ENCODE results near the gene HS3ST3A1.

The HS3ST3A1 gene

DNA sequence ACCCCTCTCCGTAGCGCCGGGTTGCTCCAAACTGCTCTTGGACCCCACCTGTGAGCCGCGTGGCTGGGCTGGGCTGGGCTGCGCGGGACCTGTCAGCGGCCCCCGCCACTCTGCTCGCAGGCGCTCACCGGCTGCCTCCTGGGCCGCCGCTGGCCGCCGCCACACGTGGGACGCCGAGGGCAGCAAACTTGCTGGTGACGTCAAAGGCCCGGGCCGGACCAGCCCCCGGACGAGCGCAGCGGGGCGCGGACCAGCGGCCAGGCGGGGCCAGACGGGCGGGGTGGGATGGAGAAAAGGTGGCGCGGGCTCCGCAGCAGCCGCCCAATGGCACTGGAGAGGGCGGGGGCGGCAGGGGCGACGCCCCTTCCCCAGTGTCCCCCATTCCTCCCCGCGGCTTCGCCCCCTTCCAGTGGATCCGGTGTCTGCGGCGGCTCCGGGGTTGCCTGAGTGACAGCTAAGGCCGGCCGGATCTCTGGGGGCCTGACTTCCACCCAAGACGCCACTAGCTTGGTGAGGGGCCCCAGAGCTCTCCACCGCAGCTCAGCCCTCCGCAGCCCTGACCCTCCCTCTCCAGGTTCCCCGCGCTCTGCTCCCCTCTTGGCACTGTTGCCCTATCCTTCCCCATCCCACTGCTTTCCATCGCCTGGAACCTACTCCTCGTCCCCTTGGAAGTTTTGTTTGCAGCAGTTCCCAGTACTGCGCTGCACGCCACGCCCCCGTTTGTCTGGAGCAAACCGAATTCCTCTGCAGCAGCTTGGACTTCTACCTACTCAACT is at the start of gene HS3ST3A1:
Gene HS3ST3A1 (minus strand): TSS at position 154 of the 776 bp plus-strand sequence. CDS start 800 bp downstream, outside the sequence.
- no peak for DNase-seq (ENCODE audit: low read depth, low spot score)

- no peak for DNase-seq (ENCODE audit: low read depth, low spot score)
Measured at GRCh38 chr17:13650096-13650675, 48.5 kb upstream of the HS3ST3A1 start.

- no peak for DNase-seq (ENCODE audit: low read depth, low spot score)
Measured at GRCh38 chr17:13647543-13648021, 45.9 kb upstream of the HS3ST3A1 start.

DNA sequence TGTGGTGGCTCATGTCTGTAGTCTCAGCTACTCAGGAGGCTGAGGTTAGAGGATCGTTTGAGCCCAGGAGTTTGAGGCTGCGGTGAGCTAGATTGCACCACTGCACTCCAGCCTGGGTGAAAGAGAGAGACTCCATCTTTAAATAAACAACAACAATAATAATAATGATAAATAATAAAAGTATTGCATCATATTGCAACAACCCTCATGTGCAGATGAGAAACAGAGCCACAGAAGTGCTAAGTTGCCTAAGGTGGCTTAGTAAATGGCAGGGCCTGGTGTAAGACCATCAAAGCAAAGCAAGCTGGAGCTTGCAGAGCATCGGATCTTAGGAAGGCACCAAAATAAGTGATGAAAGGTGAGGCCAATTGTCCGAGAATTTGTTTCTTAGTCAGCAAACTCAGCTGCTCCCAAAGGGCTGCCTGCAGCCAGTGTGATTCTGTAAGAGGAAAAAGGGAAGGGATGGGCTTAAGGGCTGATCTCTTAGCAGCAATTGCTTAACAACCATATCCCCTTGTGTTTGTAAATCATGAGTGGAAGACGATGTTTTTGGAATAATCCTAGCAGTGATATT is 45.3 kb upstream of the HS3ST3A1 start:
- DNase-seq (ENCODE audit: low read depth, low spot score), result no peak

- DNase-seq (ENCODE audit: low read depth, low spot score), result no peak
Measured at GRCh38 chr17:13646411-13646810, 44.7 kb upstream of the HS3ST3A1 start.

- no peak for DNase-seq (ENCODE audit: low read depth, low spot score)
Measured at GRCh38 chr17:13643180-13643579, 41.5 kb upstream of the HS3ST3A1 start.

DNA sequence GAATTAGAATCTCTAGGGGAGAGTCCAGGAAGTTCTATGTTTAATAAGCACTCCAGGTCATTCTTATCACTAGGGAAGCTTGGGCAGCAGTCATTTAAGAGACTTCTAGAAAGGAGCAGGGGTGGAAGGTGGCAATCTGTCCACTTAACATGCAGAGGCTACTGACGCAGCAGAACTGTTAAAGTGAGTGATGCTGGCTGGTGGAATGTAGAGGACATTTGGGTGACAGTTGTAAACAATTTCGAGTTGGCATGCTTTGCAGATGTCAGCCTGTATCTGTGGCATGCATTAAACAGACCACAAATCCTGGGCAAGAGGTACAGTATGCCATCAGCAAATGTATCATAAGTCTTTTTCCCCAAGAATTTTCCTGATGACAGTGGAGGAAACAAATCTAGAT is 40.5 kb upstream of the HS3ST3A1 start:
- no peak for DNase-seq (ENCODE audit: low read depth, low spot score)

DNA sequence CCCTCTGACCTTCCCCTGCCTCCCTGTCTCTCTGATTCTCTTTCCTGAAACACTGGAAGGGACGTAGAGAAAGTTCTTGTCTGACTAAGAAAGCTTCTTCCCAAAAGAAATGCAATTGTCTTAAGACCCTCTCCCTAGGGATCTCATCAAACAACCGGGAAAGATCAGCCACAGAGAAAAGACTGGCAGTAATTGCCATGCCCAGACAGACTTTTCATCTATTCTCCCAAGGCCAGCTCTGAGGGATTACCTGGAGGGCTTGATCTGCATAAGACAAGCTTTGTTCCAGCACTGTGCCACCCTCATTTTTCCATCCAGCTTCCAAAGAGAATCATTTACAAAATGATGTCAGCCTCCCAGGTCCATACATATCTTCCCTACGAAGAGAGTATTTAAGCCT is 38.8 kb upstream of the HS3ST3A1 start:
- no peak for DNase-seq (ENCODE audit: low read depth, low spot score)

DNA sequence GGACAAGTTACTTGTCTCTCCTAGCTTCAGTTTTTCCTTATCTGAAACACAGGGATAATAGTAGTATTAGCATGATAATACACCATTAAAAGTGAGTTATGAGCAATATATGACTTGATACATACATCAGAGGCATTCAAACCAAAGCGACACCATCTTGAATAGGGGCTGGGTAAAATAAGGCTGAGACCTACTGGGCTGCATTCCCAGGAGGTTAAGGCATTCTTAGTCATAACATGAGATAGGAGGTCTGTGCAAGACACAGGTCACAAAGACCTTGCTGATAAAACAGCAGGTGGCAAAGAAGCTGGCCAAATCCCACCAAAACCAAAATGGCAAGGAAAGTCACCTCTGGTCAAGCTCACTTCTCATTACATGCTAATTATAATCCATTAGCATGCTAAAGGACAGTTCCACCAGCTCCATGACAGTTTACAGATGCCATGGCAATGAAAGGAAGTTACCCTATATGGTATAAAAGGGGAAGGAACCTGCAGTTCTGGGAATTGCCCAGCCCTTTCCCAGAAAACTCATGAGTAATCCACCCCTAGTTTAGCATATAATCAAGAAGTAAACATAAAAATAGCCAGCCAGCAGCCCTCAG is 37.2 kb upstream of the HS3ST3A1 start:
- no peak for DNase-seq (ENCODE audit: low read depth, low spot score)

DNA sequence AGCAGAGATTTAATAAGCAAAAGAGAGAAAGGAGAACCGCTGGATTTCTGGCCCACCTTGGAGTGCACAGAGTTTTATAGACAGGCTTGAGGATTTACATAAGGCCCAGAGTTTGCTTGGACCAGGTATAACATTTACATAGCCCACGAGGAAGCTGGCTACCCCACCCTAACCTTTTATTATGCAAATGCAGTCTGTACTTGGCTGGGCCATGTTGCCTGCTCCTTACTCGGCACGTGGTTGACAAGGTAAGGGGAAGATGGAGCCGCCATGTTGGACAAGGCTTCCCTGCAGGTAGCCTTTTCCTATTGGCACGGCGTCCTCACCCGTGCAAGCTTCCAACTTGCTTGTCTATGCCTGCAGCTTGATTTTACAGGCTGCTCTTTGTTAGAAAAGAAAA is 35.2 kb upstream of the HS3ST3A1 start:
- no peak for DNase-seq (ENCODE audit: low read depth, low spot score)

DNA sequence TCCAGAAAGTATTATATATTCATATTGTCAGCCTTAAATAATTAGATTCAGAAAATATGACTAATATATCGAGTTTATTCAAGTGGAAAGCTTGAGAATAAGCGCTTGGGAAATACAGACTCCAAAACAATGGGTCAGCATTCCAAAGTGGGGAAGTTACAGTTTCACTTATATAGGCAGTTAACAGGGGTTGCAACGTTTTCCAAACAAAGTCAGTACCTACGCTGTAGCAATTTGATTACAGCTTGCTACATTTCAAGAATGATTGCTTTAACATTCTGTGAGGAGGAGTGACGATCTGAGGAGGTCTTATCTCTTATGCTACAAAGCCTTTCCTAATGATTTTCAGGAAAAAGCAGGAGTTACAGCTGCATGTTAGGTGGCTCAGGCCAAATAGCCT is 34.2 kb upstream of the HS3ST3A1 start:
- DNase-seq (ENCODE audit: low read depth, low spot score), result no peak

- no peak for DNase-seq (ENCODE audit: low read depth, low spot score)
Measured at GRCh38 chr17:13634021-13634420, 32.3 kb upstream of the HS3ST3A1 start.

DNA sequence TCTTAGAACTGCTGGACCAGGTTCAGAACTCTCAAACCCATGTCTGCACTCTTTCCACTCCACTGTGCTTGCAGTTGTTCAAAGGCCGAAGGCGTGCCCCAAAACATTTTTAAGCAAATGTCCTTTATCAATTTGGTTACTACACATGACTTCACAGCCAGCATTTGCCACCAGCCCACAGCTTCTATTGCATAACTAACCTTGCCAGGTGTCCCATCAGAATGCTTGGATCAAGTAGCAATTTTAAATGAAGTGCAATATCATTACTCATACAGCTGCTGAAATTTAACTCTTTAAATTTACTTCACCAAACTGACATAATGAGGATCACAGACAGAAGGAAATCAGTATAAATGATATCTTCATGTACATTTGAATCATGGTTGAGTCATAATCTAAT is 29.8 kb upstream of the HS3ST3A1 start:
- DNase-seq (ENCODE audit: low read depth, low spot score), result no peak

GRCh38 chr17:13626703-13627102 is 25.0 kb upstream of the HS3ST3A1 start:
- peak; percentile 12 for DNase-seq (ENCODE audit: low read depth, low spot score)

GRCh38 chr17:13619462-13619861 is 17.7 kb upstream of the HS3ST3A1 start:
- no peak for DNase-seq (ENCODE audit: low read depth, low spot score)

DNA sequence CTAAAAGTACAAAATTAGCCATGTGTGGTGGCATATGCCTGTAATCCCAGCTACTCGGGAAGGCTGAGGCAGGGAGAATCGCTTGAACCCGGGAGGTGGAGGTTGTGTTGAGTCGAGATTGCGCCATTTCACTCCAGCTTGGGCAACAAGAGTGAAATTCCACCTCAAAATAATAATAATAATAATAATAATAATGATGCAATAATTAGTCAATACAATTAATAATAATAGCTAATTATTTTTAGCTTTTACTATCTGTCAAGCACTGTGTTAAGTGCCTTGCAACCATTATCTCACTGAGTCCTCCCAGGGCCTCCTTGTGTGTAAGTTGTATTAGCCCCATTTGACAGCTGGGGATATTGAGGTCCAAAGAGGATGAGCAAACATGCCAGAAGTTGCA is 14.3 kb upstream of the HS3ST3A1 start:
- DNase-seq (ENCODE audit: low read depth, low spot score), result no peak

DNA sequence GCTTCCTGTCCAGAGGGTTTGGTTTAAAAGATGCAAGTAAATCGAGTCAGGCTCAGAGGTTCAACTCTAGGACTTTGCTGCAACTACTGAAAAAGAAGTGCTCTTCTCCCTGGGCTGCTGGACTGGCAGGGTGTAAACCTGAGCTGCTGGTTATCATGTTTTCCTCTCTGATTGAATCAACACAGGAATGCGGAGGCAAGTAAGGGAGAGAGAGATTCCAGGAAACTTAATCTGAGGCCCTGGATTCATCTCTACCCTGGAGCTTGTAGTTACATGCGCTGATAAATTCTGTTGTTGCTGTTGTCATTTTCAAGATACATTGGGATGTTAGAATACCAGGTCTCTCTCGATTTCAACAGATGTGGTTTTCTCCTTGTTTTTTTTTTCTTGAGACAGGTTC is 8.2 kb upstream of the HS3ST3A1 start:
- DNase-seq (ENCODE audit: low read depth, low spot score), result no peak

DNA sequence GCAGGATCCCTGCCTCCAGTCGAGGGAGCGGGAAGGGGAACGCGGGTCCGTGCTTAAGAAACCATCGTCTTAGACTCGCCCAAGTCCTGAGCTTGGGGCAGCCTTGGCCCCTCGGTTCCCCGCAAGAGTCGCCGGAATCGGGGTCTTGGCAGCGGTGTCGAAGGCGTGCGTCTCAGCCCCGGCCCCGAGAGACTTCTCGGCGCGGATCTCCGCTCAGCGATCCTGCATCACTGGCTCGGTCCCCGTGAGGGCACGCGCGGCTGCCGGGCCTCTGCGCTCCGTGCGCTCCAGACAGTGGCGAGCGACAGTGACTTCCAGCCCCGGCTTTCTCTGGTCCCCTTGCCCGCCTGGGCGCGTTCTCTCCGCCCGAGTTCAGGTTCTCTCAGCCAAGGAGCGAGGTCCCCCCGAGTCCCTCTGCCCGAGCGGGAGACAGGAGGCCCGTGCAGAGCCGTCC is 380 bp downstream of the HS3ST3A1 start:
- DNase-seq (ENCODE audit: low read depth, low spot score), result no peak

DNA sequence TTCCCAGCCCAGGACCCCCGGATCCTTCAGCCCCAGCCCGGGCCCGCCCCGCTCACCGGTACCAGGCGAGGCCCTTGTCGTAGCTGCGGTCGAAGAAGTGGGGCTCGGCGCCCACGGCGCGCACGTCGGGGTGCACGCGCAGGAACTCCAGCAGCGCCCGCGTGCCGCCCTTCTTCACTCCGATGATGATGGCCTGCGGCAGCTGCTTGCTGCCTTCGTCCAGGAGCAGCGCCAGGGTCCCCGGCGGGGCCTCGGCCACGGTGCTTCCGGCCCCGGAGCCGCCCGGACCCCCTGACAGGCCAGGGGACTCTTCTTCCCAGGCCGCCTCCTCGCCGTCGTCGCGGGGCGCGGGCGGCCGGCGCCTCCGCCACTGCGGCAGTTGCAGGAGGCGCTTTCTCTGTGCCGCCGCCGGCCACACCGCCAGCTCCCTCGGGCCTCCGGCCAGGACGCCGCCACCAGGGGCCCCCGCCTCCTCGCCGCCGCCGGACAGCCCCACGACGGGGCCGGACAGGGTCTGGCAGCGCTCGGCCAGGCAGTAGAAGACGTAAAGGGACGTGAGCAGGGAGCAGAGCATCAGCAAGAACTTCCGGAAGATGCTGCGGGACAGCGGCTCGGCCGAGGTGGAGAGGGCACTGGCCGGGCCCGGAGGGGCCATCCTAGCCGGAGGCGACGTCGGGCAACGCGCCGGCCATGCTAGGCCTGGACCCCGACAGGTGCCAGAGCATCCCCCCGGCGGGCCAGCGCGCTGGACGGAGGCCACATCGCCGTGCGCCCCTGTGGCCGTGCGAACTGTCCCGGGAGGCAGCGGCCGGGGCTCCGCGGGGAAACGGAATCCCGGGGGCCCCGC is 1.0 kb downstream of the HS3ST3A1 start:
- DNase-seq (ENCODE audit: low read depth, low spot score), result no peak

DNA sequence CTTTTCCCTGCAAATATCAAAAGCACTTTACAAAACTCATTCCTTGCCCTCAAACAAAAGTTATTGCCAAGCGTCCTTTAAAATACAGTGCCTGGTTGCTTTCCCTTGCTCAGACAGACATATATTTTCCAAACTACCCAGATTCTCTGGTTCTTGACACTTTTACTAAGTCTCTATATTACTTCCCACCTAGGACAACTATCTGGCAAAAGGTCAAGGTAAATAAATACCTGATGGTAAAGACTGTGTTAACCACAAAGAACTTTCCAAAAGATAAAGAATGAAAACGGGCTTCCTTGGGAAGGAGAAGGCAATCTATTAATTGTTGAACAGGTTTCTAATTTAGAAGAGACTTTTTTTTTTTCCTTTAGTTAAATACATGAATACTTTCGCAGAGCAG is 1.9 kb downstream of the HS3ST3A1 start:
- DNase-seq (ENCODE audit: low read depth, low spot score), result no peak

GRCh38 chr17:13599168-13599577 is 2.6 kb downstream of the HS3ST3A1 start:
- DNase-seq (ENCODE audit: low read depth, low spot score), result no peak

Measured in smooth muscle cell of the brain vasculature (primary cell).